GM18499 (cell line): ENCODE data around the gene C1orf198.

Source experiments
- ATAC-seq: cut with Tn5 transposase; IDR thresholded peaks from one replicate; pipeline ENCODE4 v1.9.1; 2021; ENCODE audit warnings: moderate number of reproducible peaks; ENCODE audit not compliant: insufficient read depth, unreplicated experiment

C1orf198 gene

DNA sequence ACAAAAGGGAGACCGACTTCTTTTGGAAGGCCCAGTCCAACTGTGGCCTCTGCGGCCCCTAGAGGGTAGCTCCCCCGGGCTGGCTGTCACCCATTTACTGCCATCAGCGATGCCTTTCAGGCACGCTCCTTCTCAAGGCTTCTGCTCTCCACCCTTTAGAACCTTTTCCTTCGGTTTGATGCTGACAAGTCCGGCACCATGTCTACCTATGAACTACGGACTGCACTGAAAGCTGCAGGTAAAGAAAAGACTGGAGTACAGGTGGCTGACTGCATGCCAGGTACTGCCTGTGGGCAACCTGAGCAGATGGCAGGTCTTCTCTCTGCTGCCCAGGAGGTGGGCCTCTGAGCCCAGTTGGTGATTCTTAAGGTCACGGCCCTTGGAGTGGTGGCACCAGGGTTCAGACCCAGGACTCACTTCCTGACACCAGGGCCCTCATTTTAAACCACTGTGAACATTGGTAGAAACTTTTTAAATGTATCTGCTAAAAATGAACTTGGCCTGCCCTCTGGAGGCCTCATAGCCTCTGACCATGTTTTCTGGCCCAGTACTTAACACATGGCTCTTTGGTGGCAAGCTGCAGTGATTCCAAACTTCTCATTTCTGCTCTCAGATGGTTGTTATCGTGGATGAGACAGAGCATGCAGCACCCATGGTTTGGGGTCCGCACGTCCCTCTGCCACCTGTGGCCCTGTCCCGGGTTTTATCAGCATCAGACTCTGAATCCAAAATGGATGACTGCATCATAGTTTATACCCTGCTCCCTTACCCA, 75.4 kb downstream of the C1orf198 start:
- no peak for ATAC-seq

DNA sequence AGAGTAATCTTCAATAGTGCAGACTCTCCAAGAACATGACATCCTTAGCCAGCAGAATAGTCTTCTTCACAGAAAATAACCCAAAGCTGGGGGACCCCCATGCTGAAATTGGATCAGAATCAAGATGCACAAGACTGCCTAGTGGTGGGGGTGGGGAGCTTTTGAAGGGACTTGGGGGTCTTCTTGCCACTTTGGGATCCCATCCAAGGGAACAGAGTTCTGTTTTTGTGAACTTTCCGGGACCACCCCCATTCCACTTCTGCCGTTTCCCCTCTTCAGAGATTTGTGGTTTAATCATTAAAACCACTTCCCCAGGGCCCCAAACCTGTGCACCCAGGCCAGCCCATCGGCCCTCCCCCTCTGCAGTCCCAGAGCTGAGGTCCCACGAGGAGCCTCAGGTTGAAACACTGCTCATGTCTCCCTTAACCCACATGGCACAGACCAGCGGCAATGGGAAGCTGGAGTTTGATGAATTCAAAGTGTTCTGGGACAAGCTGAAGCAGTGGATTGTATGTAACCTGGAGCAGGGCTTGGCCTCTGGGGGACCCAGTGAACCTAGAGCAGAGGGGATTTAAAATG, 76.2 kb downstream of the C1orf198 start:
- ATAC-seq: no peak

DNA sequence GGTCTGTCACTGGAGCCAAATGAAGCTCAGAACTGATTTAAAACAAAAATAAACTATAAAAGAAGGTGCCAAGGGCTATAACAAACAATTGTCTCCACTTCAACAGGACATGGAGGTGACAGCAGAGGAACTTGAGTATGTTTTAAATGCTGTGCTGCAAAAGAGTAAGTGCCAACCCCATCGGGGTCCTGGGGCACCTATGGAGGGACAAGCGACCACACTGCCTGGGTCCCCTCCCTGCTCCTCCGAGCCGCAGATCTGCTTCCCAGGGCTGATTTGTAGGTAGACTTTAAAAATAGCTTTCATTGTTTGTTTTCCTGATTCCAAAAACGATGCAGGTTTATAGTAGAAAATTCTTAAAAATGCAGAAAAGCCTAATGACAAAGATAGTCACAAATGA, 78.3 kb downstream of the C1orf198 start:
- ATAC-seq: no peak

DNA sequence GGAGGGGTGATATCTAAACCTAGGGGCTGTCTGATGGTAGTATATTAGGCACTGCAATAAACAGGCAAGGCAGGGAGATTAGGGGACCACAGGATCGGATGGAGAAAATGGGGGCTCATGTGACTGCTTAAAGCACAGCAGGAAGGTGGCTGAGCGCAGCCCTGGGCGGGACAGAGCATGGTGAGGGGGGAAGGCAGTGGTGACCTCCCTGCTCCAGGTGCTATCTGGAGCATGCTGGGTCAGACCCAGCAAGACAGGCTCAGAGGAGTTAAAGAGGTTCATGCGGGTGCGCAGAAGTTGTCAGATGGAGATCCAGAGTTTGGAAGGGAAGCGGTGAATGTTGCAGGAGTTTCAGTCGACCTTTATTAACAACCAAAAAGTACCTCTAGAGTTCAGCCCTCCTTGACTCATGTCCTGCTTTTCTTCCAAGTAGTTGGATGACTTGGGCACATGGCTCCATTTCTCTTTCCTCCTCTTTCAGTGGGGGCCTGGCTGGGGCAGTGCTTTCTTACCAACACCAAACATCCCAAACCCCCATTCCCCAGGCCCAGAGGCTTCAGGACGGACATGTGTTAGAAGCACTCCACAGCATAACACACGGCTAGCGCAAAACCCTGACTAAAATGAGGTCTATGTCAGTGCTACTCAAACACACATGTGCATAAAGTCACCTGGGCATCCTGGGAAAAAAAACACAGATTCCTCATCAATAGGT, 79.6 kb downstream of the C1orf198 start:
- no peak for ATAC-seq

DNA sequence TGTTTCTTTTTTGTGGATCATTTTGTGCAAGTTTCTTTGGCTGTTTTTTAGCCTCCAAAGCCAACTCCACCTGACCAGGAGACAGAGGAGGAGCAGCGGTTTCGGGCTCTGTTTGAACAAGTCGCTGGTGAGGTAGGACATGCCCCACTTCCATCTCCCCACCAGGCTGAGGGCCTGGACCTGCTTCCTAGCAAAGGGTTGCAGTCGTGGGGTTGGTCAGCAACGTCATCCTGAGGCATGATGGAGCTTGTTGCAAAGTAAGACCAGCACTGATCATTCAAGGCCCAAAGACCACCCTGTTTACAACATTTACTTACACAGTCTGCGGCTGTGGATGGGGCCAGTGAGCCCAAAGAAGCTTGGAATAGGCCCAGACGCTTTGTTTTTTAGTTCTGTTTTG, 80.8 kb downstream of the C1orf198 start:
- ATAC-seq: no peak
